Coronary artery (tissue), 2 donors: ENCODE results near the gene B4GALT2.

Source experiments
- DNase-seq: peaks from one replicate; pipeline ENCODE4 v3.0.0-alpha.2; 2017; ENCODE audit warnings: low spot score
- H3K27ac ChIP-seq, 2 donors: fragments of 200-600 bp; sonication (generic); one replicate each; pipeline ENCODE4 v1.5.1; 2016 to 2019
- H3K4me3 ChIP-seq: fragments of 200-600 bp; sonication (generic); 2 replicates; pipeline ENCODE4 v1.5.1; 2016; ENCODE audit warnings: mild to moderate bottlenecking, moderate library complexity
- TF ChIP-seq, protein P1 (sequence below): fragments of 200-600 bp; sonication (generic); IDR thresholded peaks from one replicate; pipeline ENCODE4 v1.5.1; 2019; ENCODE audit warnings: antibody characterized with exemption

Gene B4GALT2

DNA sequence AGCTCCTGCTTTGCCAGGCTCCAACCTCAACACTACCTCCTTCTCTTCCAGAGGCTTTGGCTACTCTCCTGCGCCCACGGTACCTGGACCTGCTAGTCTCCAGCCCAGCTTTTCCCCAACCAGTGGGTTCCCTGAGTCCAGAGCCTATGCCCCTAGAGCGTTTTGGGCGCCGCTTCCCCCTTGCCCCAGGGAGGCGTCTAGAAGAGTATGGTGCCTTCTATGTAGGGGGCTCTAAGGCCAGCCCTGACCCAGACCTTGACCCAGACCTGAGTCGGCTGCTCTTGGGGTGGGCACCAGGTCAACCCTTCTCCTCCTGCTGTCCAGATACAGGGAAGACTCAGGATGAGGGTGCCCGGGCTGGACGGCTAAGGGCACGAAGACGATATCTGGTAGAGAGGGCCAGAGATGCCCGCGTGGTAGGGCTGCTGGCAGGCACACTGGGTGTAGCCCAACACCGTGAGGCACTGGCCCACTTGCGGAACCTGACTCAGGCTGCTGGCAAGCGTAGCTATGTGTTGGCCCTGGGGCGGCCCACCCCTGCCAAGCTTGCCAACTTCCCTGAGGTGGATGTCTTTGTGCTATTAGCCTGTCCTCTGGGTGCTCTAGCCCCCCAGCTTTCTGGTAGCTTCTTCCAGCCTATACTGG is 7.6 kb upstream of the B4GALT2 start:
- DNase-seq: no peak
- Histone ChIP-seq H3K27ac (no peak overlapping the region), H3K4me3 (no peak overlapping the region)
- TF ChIP-seq, protein P1, sequence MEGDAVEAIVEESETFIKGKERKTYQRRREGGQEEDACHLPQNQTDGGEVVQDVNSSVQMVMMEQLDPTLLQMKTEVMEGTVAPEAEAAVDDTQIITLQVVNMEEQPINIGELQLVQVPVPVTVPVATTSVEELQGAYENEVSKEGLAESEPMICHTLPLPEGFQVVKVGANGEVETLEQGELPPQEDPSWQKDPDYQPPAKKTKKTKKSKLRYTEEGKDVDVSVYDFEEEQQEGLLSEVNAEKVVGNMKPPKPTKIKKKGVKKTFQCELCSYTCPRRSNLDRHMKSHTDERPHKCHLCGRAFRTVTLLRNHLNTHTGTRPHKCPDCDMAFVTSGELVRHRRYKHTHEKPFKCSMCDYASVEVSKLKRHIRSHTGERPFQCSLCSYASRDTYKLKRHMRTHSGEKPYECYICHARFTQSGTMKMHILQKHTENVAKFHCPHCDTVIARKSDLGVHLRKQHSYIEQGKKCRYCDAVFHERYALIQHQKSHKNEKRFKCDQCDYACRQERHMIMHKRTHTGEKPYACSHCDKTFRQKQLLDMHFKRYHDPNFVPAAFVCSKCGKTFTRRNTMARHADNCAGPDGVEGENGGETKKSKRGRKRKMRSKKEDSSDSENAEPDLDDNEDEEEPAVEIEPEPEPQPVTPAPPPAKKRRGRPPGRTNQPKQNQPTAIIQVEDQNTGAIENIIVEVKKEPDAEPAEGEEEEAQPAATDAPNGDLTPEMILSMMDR: no peak

DNA sequence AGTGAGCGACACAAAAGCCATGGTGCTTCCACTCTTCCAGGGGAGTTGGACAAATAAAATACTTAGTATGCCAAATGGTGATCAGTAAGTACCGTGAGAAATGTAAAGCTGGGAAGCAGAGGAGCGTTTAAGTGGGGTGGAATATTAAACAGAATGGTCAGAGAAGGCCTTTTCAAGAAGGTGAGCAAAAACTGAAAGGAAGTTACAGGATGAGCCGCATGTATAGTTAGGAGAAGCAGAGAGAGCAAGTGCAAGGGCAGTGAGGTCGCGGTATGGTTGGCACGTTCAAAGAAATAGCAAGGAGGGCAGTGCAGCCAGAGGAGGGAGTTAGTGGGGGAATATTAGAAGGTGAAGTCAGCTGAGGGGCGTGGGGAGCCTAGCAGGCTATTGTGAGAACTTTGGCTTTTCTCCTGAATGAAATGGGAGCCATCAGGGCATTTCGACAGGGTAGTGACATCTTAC is 5.0 kb upstream of the B4GALT2 start:
- Histone ChIP-seq H3K27ac (peak overlapping the region; percentile 84 to 94), H3K4me3 (peak overlapping the region; percentile 95)
- TF ChIP-seq, protein P1: no peak
- no peak for DNase-seq

DNA sequence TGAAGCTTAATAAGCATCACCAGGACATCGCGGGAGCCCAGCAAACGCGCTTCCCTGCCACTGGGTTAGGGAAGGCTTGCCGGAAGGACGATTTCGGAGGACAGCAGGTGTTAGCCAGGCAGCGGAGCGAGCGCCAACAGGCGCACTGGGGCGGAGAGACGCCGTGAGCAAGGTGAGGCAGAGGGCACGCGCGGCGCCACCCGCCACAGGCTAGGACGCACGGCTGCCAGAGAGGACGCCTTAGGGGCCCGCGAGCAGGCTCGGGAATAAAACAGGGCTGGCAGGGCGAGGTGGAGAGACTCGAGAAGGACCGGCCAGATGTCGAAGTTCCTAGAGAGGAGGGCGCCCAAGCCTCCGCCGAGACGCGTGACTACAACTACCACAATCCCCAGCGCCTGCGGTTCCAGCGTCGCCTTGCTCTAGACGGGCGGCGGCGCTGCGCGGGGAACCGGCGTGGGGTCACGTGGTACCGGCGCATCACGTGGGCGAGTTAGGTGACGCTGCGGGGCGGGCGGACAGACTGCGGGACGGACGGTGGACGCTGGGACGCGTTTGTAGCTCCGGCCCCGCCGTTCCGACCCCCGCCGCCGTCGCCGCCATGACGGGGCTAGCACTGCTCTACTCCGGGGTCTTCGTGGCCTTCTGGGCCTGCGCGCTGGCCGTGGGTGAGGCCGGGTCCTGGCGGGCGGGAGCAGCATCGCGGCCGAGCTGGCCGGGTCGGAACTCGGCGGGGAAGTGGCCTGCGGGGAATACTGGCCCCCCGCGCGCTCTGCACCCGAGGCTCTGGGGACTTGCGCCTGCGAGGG is 4.4 kb upstream of the B4GALT2 start, which contains the start of gene ATP6V0B:
Gene ATP6V0B, plus strand, starts transcription at position 518 of the 806 bp plus-strand sequence. Its CDS starts 81 bp downstream, at position 599.
- TF ChIP-seq, protein P1: no peak
- peak within 1 kb of the TSS; percentile 95 for H3K4me3 ChIP-seq
- peak within 1 kb of the TSS; percentile 84 to 94 for H3K27ac ChIP-seq
- DNase-seq: peak; percentile 96

DNA sequence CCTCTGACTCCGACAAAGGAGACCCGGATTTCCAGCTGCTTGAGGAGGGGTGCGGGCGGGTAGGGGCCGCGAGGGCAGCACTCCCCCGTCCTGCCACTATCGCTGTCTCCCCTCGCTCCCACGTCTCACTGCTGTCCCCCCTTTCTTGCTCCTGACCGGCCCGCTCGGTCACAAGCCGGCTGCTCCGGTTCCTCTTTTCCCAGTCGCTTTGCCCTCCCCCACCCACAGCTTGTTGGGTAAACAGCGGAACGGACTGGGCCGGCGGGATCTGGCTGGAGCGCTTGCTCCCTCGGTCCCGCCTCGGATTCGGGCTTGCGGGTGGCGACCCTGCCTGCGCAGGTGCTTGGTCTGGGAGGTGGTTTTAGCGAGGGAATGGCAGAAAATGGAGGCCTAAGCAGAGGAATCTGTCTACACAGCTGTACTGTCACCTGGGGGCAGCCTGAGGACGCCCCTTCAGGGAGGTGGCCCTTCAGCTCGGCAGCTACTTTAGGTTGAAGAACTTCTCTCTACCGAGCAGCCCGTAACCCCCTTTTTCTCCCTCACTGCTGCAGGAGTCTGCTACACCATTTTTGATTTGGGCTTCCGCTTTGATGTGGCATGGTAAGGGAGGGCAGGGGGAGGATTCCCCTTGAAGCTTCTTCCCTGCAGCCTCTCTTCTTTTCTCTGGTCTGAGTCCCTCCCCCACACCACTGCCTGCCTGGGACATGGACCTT is 3.6 kb upstream of the B4GALT2 start:
- peak; percentile 85 for DNase-seq
- Histone ChIP-seq H3K4me3 (peak overlapping the region; percentile 95), H3K27ac (peak overlapping the region; percentile 84 to 94)
- TF ChIP-seq, protein P1: no peak

DNA sequence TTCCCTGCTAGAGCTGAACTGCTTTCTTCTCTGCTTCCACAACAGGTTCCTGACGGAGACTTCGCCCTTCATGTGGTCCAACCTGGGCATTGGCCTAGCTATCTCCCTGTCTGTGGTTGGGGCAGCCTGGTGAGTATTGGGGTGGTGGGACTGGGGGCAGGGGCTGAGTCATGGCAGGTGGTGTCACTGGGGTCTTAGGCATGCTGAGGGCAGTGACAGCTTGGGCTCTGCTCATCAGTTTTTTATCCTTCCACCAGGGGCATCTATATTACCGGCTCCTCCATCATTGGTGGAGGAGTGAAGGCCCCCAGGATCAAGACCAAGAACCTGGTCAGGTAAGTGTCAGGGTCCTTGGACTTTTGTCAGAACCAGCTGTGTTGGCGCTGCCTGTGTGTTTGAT is 3.0 kb upstream of the B4GALT2 start:
- peak overlapping the region in 1 of 2 donors; percentile 84 for H3K27ac ChIP-seq
- TF ChIP-seq, protein P1: no peak
- no peak for DNase-seq
- H3K4me3 ChIP-seq: peak overlapping the region; percentile 95

DNA sequence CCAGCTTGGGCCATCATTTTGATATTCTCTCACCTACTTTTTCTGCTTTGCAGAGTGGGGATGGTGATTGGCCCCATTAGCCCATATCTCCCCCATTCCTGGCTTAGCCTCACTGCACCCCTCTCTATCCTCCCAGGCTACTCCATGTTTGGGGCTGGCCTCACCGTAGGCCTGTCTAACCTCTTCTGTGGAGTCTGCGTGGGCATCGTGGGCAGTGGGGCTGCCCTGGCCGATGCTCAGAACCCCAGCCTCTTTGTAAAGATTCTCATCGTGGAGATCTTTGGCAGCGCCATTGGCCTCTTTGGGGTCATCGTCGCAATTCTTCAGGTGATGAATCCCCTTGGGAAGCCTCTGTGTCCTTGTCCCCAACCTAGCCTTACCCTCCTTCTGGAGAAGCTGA is 2.1 kb upstream of the B4GALT2 start:
- DNase-seq: no peak
- Histone ChIP-seq H3K27ac (no peak overlapping the region), H3K4me3 (peak overlapping the region; percentile 95)
- TF ChIP-seq, protein P1: no peak
